Astrocyte (in vitro differentiated cells and primary cell): ENCODE measurements around the gene PLB1. TPM values are rescaled to one million over a fixed set of nuclear protein-coding genes. Genes with fewer than 3 reads are reported as not detected.

Experiments
- DNase-seq: peaks from one replicate; pipeline ENCODE4 v3.0.0-alpha.2; 2010; ENCODE audit warnings: low read depth
- FAIRE-seq: peaks from 2 replicates; lab custom pipeline; 2011; peaks lifted over from hg19 to GRCh38; lab: Jason Lieb, UNC
- H2AFZ ChIP-seq: 2 replicates; pipeline ENCODE4 v1.6.0; 2012; ENCODE audit warnings: low read depth, low read length, inconsistent platforms
- H3K27ac ChIP-seq: 2 replicates; pipeline ENCODE4 v1.5.1; 2011; ENCODE audit warnings: low read depth, low read length, inconsistent platforms
- H3K27me3 ChIP-seq: 2 replicates; pipeline ENCODE4 v1.6.0; 2011; ENCODE audit warnings: low read length, inconsistent platforms; ENCODE audit not compliant: insufficient read depth
- H3K36me3 ChIP-seq: 2 replicates; pipeline ENCODE4 v1.5.1; 2011; ENCODE audit warnings: low read length, inconsistent platforms; ENCODE audit not compliant: insufficient read depth
- H3K4me1 ChIP-seq: 2 replicates; pipeline ENCODE4 v1.5.1; 2011; ENCODE audit warnings: low read length, inconsistent platforms; ENCODE audit not compliant: insufficient read depth
- H3K4me2 ChIP-seq: 2 replicates; pipeline ENCODE4 v1.6.0; 2012; ENCODE audit warnings: low read length, inconsistent platforms
- H3K4me3 ChIP-seq: 2 replicates; pipeline ENCODE4 v1.5.1; 2011; ENCODE audit warnings: low read depth, mild to moderate bottlenecking, low read length, inconsistent platforms; ENCODE audit not compliant: insufficient read depth
- H3K79me2 ChIP-seq: 2 replicates; pipeline ENCODE4 v1.6.0; 2012; ENCODE audit warnings: mild to moderate bottlenecking, low read length, inconsistent platforms; ENCODE audit not compliant: insufficient read depth
- H3K9ac ChIP-seq: 2 replicates; pipeline ENCODE4 v1.6.0; 2012; ENCODE audit warnings: mild to moderate bottlenecking, low read length, inconsistent platforms
- H3K9me3 ChIP-seq: 2 replicates; pipeline ENCODE4 v1.5.1; 2012; ENCODE audit warnings: low read depth, mild to moderate bottlenecking, low read length, inconsistent platforms; ENCODE audit not compliant: insufficient read depth
- H4K20me1 ChIP-seq: 2 replicates; pipeline ENCODE4 v1.6.0; 2012; ENCODE audit warnings: low read length, inconsistent platforms; ENCODE audit not compliant: insufficient read depth
- H3K27ac Mint-ChIP-seq: one replicate; pipeline ENCODE4 v1.8.0; 2021; ENCODE audit warnings: mild to moderate bottlenecking, mixed read lengths; ENCODE audit not compliant: unreplicated experiment
- H3K27me3 Mint-ChIP-seq: one replicate; pipeline ENCODE4 v1.8.0; 2021; ENCODE audit warnings: low read depth, mixed read lengths; ENCODE audit not compliant: unreplicated experiment
- H3K36me3 Mint-ChIP-seq: one replicate; pipeline ENCODE4 v1.8.0; 2021; ENCODE audit warnings: low read depth, mixed read lengths; ENCODE audit not compliant: unreplicated experiment
- H3K4me1 Mint-ChIP-seq: one replicate; pipeline ENCODE4 v1.8.0; 2021; ENCODE audit warnings: low read depth, mixed read lengths; ENCODE audit not compliant: unreplicated experiment
- H3K4me3 Mint-ChIP-seq: one replicate; pipeline ENCODE4 v1.8.0; 2021; ENCODE audit warnings: mild to moderate bottlenecking, moderate library complexity, mixed read lengths; ENCODE audit not compliant: unreplicated experiment
- H3K9me3 Mint-ChIP-seq: one replicate; pipeline ENCODE4 v1.8.0; 2021; ENCODE audit warnings: mild to moderate bottlenecking, mixed read lengths; ENCODE audit not compliant: unreplicated experiment
- CTCF ChIP-seq: IDR thresholded peaks from 2 replicates; pipeline ENCODE4 v1.5.1; 2011; ENCODE audit warnings: low read depth, mild to moderate bottlenecking, inconsistent platforms, low read length, moderate library complexity; ENCODE audit not compliant: insufficient read depth
- EZH2 ChIP-seq: IDR thresholded peaks from 2 replicates; pipeline ENCODE4 v1.6.1; 2012; ENCODE audit warnings: mild to moderate bottlenecking, low read length, inconsistent platforms; ENCODE audit not compliant: insufficient read depth
- total RNA-seq: library from RNA; stranded (reverse); gene quantifications from 2 replicates; pipeline ENCODE4 v1.2.1, GENCODE V29; 2021

Gene PLB1
- total RNA-seq, 1 donor from 2014 or later = 0.98 TPM

GRCh38 chr2:28533044-28533680 is 37.3 kb downstream of the PLB1 start:
- DNase-seq = no peak
- H3K4me1 ChIP-seq = no peaks in the 10 kb centered on the region
- H3K4me3 ChIP-seq = no peak overlapping the region
- H3K9ac ChIP-seq = no peak overlapping the region
- no peak overlapping the region for H3K4me3 Mint-ChIP-seq
- H3K79me2 ChIP-seq = no peaks in the 10 kb centered on the region
- H3K27ac Mint-ChIP-seq = no peak overlapping the region
- H3K36me3 Mint-ChIP-seq = peaks cover 2% of the 10 kb centered on the region
- H3K9me3 ChIP-seq = no peaks in the 10 kb centered on the region
- peaks cover 28% of the 10 kb centered on the region for H3K27me3 Mint-ChIP-seq
- H3K27me3 ChIP-seq = peaks cover 5% of the 10 kb centered on the region
- H3K36me3 ChIP-seq = no peaks in the 10 kb centered on the region
- H2AFZ ChIP-seq = no peak overlapping the region
- peaks cover 2% of the 10 kb centered on the region for H3K4me1 Mint-ChIP-seq
- TF ChIP-seq CTCF (no peak), EZH2 (no peak)
- H3K27ac ChIP-seq = no peak overlapping the region
- no peaks in the 10 kb centered on the region for H4K20me1 ChIP-seq
- no peak overlapping the region for H3K4me2 ChIP-seq
- no peak for FAIRE-seq
- H3K9me3 Mint-ChIP-seq = peaks cover 3% of the 10 kb centered on the region

GRCh38 chr2:28534817-28535216 is 39.0 kb downstream of the PLB1 start:
- Mint-ChIP-seq H3K27ac (no peak overlapping the region), H3K9me3 (peaks cover 5% of the 10 kb centered on the region), H3K4me1 (no peaks in the 10 kb centered on the region), H3K4me3 (no peak overlapping the region), H3K36me3 (peaks cover 2% of the 10 kb centered on the region), H3K27me3 (peaks cover 24% of the 10 kb centered on the region)
- H3K4me2 ChIP-seq = no peak overlapping the region
- no peak for TF ChIP-seq EZH2
- TF ChIP-seq CTCF = no peak
- no peak overlapping the region for H3K27ac ChIP-seq
- H3K9me3 ChIP-seq = no peaks in the 10 kb centered on the region
- H2AFZ ChIP-seq = no peak overlapping the region
- peaks cover 5% of the 10 kb centered on the region for H3K27me3 ChIP-seq
- DNase-seq (no peak), FAIRE-seq (no peak)
- H3K4me3 ChIP-seq = no peak overlapping the region
- H3K9ac ChIP-seq = no peak overlapping the region
- no peaks in the 10 kb centered on the region for H3K36me3 ChIP-seq
- H3K4me1 ChIP-seq = no peaks in the 10 kb centered on the region
- H4K20me1 ChIP-seq = no peaks in the 10 kb centered on the region
- no peaks in the 10 kb centered on the region for H3K79me2 ChIP-seq

- Mint-ChIP-seq H3K4me1 (no peaks in the 10 kb centered on the region), H3K27me3 (peaks cover 28% of the 10 kb centered on the region), H3K9me3 (peaks cover 5% of the 10 kb centered on the region), H3K4me3 (no peak overlapping the region), H3K36me3 (peaks cover 1% of the 10 kb centered on the region), H3K27ac (no peak overlapping the region)
- H3K9me3 ChIP-seq = no peaks in the 10 kb centered on the region
- H3K4me1 ChIP-seq = no peaks in the 10 kb centered on the region
- no peaks in the 10 kb centered on the region for H3K27me3 ChIP-seq
- H3K36me3 ChIP-seq = no peaks in the 10 kb centered on the region
- H4K20me1 ChIP-seq = no peaks in the 10 kb centered on the region
- no peak for DNase-seq
- H3K79me2 ChIP-seq = no peaks in the 10 kb centered on the region
- TF ChIP-seq CTCF (no peak), EZH2 (no peak)
- no peak overlapping the region for H3K9ac ChIP-seq
- no peak overlapping the region for H3K4me2 ChIP-seq
- H2AFZ ChIP-seq = no peak overlapping the region
- H3K4me3 ChIP-seq = no peak overlapping the region
- no peak for FAIRE-seq
- no peak overlapping the region for H3K27ac ChIP-seq
These were observed 42.3 kb downstream of the PLB1 start for GRCh38 chr2:28538134-28538533.
